Neural cell (in vitro differentiated cells): ENCODE results near the gene LDLRAD2. TPM values are rescaled to one million over a fixed set of nuclear protein-coding genes. Genes with fewer than 3 reads are reported as not detected.
"Not testable (repeated sequence)": the region's sequence is repeated elsewhere in the genome, so short reads cannot be mapped to it uniquely, and the experiment has no call there.

ENCODE experiments used
- H2AFZ ChIP-seq: fragments of 200-600, 300-800 bp; sonication (generic), shearing (Covaris generic); 2 replicates; pipeline ENCODE4 v1.6.0; 2014; ENCODE audit warnings: low read depth, mild to moderate bottlenecking, antibody characterized with exemption, low read length, moderate library complexity
- H3F3A ChIP-seq: fragments of 200-600 bp; shearing (Covaris generic); 2 replicates; pipeline ENCODE4 v1.6.1; 2016; ENCODE audit warnings: mild to moderate bottlenecking, moderate library complexity, mixed read lengths, antibody characterized with exemption, low read length; ENCODE audit not compliant: insufficient read depth, poor library complexity, severe bottlenecking
- H3K27ac ChIP-seq: fragments of 200-600, 300-800 bp; sonication (generic), shearing (Covaris generic); 2 replicates; pipeline ENCODE4 v1.5.1; 2014; ENCODE audit warnings: mild to moderate bottlenecking, low read length, moderate library complexity
- H3K27me3 ChIP-seq: fragments of 300-800, 200-600 bp; sonication (generic), shearing (Covaris generic); 2 replicates; pipeline ENCODE4 v1.6.0; 2014; ENCODE audit warnings: mild to moderate bottlenecking, low read depth, low read length, moderate library complexity; ENCODE audit not compliant: insufficient read depth
- H3K36me3 ChIP-seq: fragments of 300-800, 200-600 bp; sonication (generic), shearing (Covaris generic); 2 replicates; pipeline ENCODE4 v1.5.1; 2014; ENCODE audit warnings: mild to moderate bottlenecking, antibody characterized with exemption, low read length, moderate library complexity; ENCODE audit not compliant: insufficient read depth
- H3K4me2 ChIP-seq: fragments of 300-800, 200-600 bp; sonication (generic), shearing (Covaris generic); 2 replicates; pipeline ENCODE4 v1.6.0; 2014; ENCODE audit warnings: mild to moderate bottlenecking, low read length
- H3K4me3 ChIP-seq: fragments of 300-800, 200-600 bp; sonication (generic), shearing (Covaris generic); 2 replicates; pipeline ENCODE4 v1.5.1; 2014; ENCODE audit warnings: mild to moderate bottlenecking, low read length, moderate library complexity
- H3K79me2 ChIP-seq: fragments of 200-600 bp; shearing (Covaris generic); replicated peaks from 2 replicates; pipeline ENCODE4 v1.6.0; 2014; ENCODE audit warnings: mild to moderate bottlenecking, low read length, moderate library complexity; ENCODE audit not compliant: insufficient read depth
- H3K9ac ChIP-seq: fragments of 300-800, 200-600 bp; sonication (generic), shearing (Covaris generic); 2 replicates; pipeline ENCODE4 v1.6.1; 2016; ENCODE audit warnings: mild to moderate bottlenecking, low read length, mixed read lengths
- H3K9me2 ChIP-seq: fragments of 200-600 bp; shearing (Covaris generic); 2 replicates; pipeline ENCODE4 v1.6.1; 2016; ENCODE audit warnings: mild to moderate bottlenecking, low read length, mixed read lengths; ENCODE audit not compliant: insufficient read depth
- H3K9me3 ChIP-seq: fragments of 200-600, 300-800 bp; sonication (generic), shearing (Covaris generic); 2 replicates; pipeline ENCODE4 v1.6.1; 2016; ENCODE audit warnings: mild to moderate bottlenecking, mixed run types, low read length, moderate library complexity, mixed read lengths
- H4K20me1 ChIP-seq: fragments of 200-600 bp; shearing (Covaris generic); 2 replicates; pipeline ENCODE4 v1.6.1; 2016; ENCODE audit warnings: mild to moderate bottlenecking, mixed run types; ENCODE audit not compliant: insufficient read depth
- CTCF ChIP-seq: fragments of 450-650 bp; IDR thresholded peaks from 2 replicates; pipeline ENCODE4 v1.5.1; 2014; ENCODE audit warnings: antibody characterized with exemption, mild to moderate bottlenecking, moderate library complexity; ENCODE audit not compliant: poor library complexity, severe bottlenecking
- EP300 ChIP-seq: fragments of 450-650 bp; conservative IDR thresholded peaks from 2 replicates; pipeline ENCODE4 v1.6.1; 2014; ENCODE audit warnings: antibody characterized with exemption, mild to moderate bottlenecking, moderate library complexity; ENCODE audit not compliant: poor library complexity, severe bottlenecking
- EZH2 ChIP-seq: fragments of 200-600, 300-800 bp; shearing (Covaris generic), sonication (generic); IDR thresholded peaks from 2 replicates; pipeline ENCODE4 v1.6.1; 2014; ENCODE audit warnings: antibody characterized with exemption, low read length, borderline replicate concordance, mild to moderate bottlenecking; ENCODE audit not compliant: insufficient read depth, poor library complexity, severe bottlenecking
- MXI1 ChIP-seq: fragments of 450-650 bp; conservative IDR thresholded peaks from 2 replicates; pipeline ENCODE4 v1.6.1; 2014; ENCODE audit warnings: antibody characterized with exemption, mild to moderate bottlenecking; ENCODE audit not compliant: poor library complexity, severe bottlenecking
- POLR2AphosphoS5 ChIP-seq: IDR thresholded peaks from 2 replicates; pipeline ENCODE4 v1.6.1; 2012
- RAD21 ChIP-seq: fragments of 450-650 bp; conservative IDR thresholded peaks from 2 replicates; pipeline ENCODE4 v1.6.1; 2014; ENCODE audit warnings: antibody characterized with exemption, mild to moderate bottlenecking, moderate library complexity
- REST ChIP-seq: IDR thresholded peaks from 2 replicates; pipeline ENCODE4 v1.6.1; 2012; ENCODE audit warnings: borderline replicate concordance
- SMC3 ChIP-seq: fragments of 450-650 bp; conservative IDR thresholded peaks from 2 replicates; pipeline ENCODE4 v1.6.1; 2014; ENCODE audit warnings: antibody characterized with exemption, mild to moderate bottlenecking, moderate library complexity; ENCODE audit not compliant: poor library complexity
- TAF1 ChIP-seq: IDR thresholded peaks from 2 replicates; pipeline ENCODE4 v1.6.1; 2012; ENCODE audit warnings: low read depth
- polyA plus RNA-seq: library from polyadenylated mRNA; depleted of rRNA; stranded (reverse); fragments of >200 nt; gene quantifications from 2 replicates; pipeline ENCODE4 v1.2.3, GENCODE V29; 2014

The LDLRAD2 gene
- polyA plus RNA-seq, 1 donor from 2014 or later = not detected

GRCh38 chr1:21824926-21825325 is 12.9 kb downstream of the LDLRAD2 start:
- no peaks in the 10 kb centered on the region for H3F3A ChIP-seq
- TF ChIP-seq REST = no peak
- TF ChIP-seq RAD21 = no peak
- TF ChIP-seq EP300 = no peak
- TF ChIP-seq CTCF = no peak
- no peak for TF ChIP-seq SMC3
- TF ChIP-seq POLR2AphosphoS5 = no peak
- TF ChIP-seq MXI1 = no peak
- no peak for TF ChIP-seq EZH2
- no peak for TF ChIP-seq TAF1
- H2AFZ ChIP-seq = no peak overlapping the region
- H3K9me2 ChIP-seq = no peaks in the 10 kb centered on the region
- no peak overlapping the region for H3K27ac ChIP-seq
- H3K9me3 ChIP-seq = no peaks in the 10 kb centered on the region
- no peaks in the 10 kb centered on the region for H3K79me2 ChIP-seq
- H4K20me1 ChIP-seq = no peaks in the 10 kb centered on the region
- no peak overlapping the region for H3K4me3 ChIP-seq
- no peak overlapping the region for H3K4me2 ChIP-seq
- no peak overlapping the region for H3K9ac ChIP-seq
- H3K27me3 ChIP-seq = no peaks in the 10 kb centered on the region
- H3K36me3 ChIP-seq = no peaks in the 10 kb centered on the region

GRCh38 chr1:21825393-21825792 is 13.3 kb downstream of the LDLRAD2 start:
- Histone ChIP-seq H3K27ac (no peak overlapping the region), H4K20me1 (no peaks in the 10 kb centered on the region), H2AFZ (no peak overlapping the region), H3K9me3 (no peaks in the 10 kb centered on the region), H3K79me2 (no peaks in the 10 kb centered on the region), H3K9me2 (no peaks in the 10 kb centered on the region), H3K9ac (no peak overlapping the region), H3K36me3 (no peaks in the 10 kb centered on the region), H3K4me3 (no peak overlapping the region), H3K27me3 (no peaks in the 10 kb centered on the region), H3F3A (no peaks in the 10 kb centered on the region), H3K4me2 (no peak overlapping the region)
- TF ChIP-seq MXI1 (no peak), CTCF (no peak), REST (no peak), EZH2 (no peak), SMC3 (no peak), EP300 (no peak), TAF1 (no peak), RAD21 (no peak), POLR2AphosphoS5 (no peak)

GRCh38 chr1:21826694-21827093 is 14.6 kb downstream of the LDLRAD2 start:
- H3K79me2 ChIP-seq, H3F3A ChIP-seq, H3K27me3 ChIP-seq, H3K36me3 ChIP-seq, H4K20me1 ChIP-seq, H3K9ac ChIP-seq, H3K4me2 ChIP-seq, H3K9me3 ChIP-seq, H2AFZ ChIP-seq, H3K27ac ChIP-seq, H3K4me3 ChIP-seq, H3K9me2 ChIP-seq: not testable (repeated sequence)
